ENCODE results near the gene CMSS1.
A peak's percentile ranks its signal among the peaks of the same experiment; 100 is the strongest.

The CMSS1 gene

GRCh38 chr3:99903869-99904268, 86.2 kb downstream of the CMSS1 start:
- no peak for DNase-seq (ENCODE audit: low read depth)

GRCh38 chr3:99907959-99908544, 90.4 kb downstream of the CMSS1 start:
- no peak for DNase-seq (ENCODE audit: low read depth)

DNA sequence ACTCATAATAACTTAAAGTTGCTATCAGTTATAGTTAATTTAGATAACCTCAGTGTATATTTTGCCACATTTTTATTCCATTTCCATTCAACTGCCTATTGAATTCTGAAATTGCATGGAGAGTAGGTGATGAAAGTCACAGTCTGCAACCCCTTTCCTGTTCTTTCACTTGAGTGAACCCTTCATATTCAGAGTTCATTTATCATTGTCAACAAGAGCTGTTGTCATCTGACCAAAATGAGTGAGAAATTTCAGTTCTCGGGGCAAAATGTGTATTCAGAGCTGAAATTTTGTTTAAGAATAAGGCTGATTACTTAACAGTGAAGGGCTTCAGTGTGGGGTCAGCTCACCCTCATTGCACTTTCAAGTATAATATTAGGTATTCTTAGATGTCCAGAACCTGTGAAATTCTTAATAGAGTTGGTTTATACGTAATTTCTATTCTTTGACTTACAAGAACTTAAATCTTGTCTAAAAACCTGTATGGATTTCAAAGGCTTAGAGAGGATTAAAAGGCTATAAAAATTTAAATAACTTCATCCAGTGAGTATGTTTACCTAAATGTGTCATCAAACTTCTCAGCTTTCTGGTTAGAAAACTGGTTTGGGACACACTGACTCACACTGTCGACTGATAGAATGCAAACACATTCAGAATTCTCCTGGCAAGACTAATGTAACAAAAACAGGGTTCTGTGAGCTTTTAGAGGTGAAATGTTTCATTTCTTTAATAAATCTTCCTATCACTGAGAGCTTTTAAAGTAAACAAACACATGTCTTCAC, 92.2 kb downstream of the CMSS1 start:
- DNase-seq (ENCODE audit: low read depth) = peak; percentile 23

DNA sequence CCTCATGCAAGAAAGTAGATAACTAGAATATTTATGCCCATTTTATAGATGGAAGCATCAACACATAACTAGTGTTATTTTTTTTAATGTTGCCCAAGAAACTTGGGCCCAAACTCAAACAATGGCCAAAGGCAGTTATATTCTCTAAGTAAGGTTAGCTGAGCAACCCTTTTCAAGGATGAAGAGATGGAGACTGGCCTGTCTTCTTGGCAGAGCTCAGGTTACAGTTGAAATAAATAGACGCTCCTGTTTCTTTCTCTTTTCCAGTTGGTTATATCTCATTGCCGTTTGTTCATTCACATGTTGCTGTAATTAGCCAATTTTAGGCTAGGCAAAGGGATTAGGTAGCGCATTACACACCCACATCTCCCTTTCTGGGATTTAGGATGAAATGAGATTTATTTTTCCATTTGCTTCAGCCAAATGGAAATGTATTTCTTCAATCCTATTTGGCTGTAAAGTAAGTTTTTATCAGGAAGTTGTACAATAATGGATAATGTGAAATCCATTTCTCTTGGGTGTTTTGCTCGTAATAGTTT, 93.2 kb downstream of the CMSS1 start:
- DNase-seq (ENCODE audit: low read depth) = no peak

GRCh38 chr3:99911433-99911832, 93.8 kb downstream of the CMSS1 start:
- DNase-seq (ENCODE audit: low read depth) = no peak

- no peak for DNase-seq (ENCODE audit: low read depth)
Observed at GRCh38 chr3:99915906-99916432, 98.3 kb downstream of the CMSS1 start.

DNA sequence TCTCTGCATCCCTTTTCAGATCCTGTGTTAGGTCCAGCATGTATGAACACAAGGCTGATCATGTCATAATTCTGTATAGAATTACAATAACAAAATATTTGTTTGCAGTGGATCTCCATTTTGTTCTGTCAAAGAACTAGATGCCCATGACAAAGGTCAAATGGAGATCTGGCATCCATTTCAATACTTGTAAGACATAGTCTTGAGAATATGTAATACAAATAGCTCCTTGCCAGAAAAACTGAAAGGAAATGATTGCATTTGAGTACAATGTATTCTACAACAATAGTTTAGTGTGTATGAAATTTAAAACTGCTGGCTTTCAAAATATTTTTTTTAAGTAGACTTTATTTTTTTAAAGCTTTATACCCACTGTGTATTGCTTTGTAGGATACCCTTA, 101.1 kb downstream of the CMSS1 start:
- DNase-seq (ENCODE audit: low read depth) = no peak

DNA sequence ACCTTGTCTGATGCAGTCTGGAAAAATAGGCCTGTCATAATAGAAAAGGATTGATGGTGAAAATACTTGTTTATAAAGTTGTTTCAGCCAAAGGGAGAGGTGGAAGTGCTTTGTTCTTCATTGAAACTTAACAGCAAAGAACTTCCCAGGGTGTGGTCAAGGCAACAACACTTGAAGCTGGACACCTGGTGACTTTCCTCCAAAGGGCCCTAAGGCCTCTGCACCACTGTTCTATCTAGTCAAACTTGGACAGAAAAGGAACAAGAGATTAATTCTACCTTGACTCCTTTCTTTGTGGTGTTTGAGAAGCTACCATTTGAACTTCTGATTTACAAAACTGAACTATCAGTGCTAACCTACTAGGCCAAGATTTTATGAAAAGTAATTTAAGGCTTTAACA, 102.0 kb downstream of the CMSS1 start:
- no peak for DNase-seq (ENCODE audit: low read depth)

GRCh38 chr3:99920481-99921376, 103.1 kb downstream of the CMSS1 start:
- DNase-seq (ENCODE audit: low read depth) = no peak

GRCh38 chr3:99921377-99921695, 103.7 kb downstream of the CMSS1 start:
- DNase-seq (ENCODE audit: low read depth) = no peak

- DNase-seq (ENCODE audit: low read depth) = no peak
Observed at GRCh38 chr3:99921986-99922385, 104.3 kb downstream of the CMSS1 start.

DNA sequence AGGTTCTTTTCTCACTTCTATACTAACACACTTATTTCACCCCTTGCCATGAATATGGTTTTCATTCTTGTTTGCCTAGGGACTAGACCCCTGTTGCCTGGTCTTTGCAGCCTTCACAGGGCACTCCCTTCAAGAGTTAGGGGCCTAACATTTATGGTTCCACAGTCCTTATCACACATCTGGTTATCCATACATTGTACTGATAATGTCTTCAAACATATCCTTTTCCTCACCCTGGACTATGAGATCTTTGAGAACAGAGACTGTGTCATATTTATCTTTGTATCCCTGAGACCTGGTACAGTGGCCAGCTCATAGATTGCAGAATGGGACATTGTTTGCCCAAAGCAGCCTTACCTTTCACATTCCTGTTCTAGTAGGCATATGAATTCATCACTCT, 106.2 kb downstream of the CMSS1 start:
- no peak for DNase-seq (ENCODE audit: low read depth)

DNA sequence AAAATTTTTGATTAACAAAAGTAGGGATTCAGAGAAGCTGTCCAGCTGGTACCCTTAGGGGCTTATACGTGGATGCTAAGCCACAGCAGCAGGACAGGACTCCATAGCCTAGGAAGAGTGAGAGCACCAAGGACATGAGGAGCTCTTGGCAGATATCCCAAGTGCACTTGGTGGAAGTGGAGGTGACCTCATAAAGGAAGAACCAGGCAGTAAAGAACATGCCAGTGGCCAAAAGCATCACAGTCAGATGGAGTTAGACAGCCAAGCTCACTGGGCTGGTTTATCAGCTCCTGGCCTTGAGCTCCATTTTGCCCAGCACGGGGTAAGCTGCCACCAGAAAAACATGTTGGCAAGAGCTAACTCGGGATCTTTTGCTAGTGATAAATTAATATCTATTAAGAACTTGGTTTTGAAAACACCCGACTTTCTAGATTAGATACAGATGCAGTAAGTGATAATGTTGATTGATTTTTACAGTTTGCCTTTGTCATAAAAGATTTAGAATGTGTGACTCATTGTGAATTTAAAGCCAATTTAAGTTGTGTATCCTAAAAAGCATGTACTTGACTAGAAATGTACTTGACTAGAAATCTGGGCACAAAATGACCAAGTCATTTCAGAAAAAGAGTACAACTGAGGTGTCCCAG, 108.0 kb downstream of the CMSS1 start:
- DNase-seq (ENCODE audit: low read depth) = no peak

GRCh38 chr3:99927671-99928457, 110.2 kb downstream of the CMSS1 start:
- no peak for DNase-seq (ENCODE audit: low read depth)

GRCh38 chr3:99928771-99929744, 111.4 kb downstream of the CMSS1 start:
- DNase-seq (ENCODE audit: low read depth) = no peak

- peak; percentile 59 for DNase-seq (ENCODE audit: low read depth)
Observed at GRCh38 chr3:99929745-99930139, 112.1 kb downstream of the CMSS1 start.

- no peak for DNase-seq (ENCODE audit: low read depth)
Observed at GRCh38 chr3:99931059-99931458, 113.4 kb downstream of the CMSS1 start.

DNA sequence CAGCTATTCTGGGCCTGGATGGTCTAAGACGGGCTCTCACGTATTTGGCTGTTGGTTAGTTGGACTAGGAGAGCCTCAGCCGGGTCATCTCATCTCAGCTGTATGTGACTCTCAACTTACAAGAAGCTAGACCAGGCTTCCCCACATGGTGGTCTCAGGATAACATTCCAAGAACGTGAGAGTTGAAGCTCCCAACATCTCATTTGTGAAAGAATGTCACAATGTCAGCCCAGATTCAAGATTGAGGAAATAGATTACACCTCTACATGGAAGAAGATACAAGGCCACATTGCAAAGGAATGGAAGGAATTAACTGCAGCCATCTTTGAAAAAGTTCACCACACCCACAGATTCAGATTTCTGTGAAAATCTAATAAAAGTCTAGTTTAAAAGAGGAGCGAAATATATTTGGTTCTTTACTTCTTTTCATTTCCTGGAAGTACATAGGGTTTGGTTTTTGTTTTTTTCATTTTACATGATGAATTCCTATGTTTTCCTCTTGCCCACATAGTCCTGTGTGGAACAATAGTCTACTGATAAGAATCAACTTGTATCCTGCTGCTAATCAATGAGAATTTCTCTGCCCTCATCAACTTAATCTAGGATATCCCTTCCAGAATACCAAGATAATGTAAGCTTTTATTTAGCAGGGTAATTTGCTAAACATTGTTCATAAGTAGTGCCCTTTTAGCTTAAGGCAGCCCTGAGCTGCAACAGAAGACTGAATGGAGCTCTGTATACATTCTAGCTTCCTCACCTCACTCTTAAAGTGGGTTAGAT, 116.5 kb downstream of the CMSS1 start:
- no peak for DNase-seq (ENCODE audit: low read depth)

Measured in fibroblast of the conjunctiva (primary cell).